PC-3 (cell line): ENCODE results near the gene LAMA5. TPM values are rescaled to one million over a fixed set of nuclear protein-coding genes. Genes with fewer than 3 reads are reported as not detected.

Experiments
- ATAC-seq: fragments of 200-7000 bp; cut with Tn5 transposase; 2 replicates; pipeline ENCODE4 v1.9.1; 2020; ENCODE audit warnings: mild to moderate bottlenecking, moderate library complexity
- BruUV-seq: library from RNA; stranded (reverse); fragments of 400-500 nt; replicated peaks from 2 replicates; lab custom pipeline; 2021; lab: Mats Ljungman, UMichigan
- CTCF ChIA-PET: fragments of 300-600 bp; sonication (Branson Sonifier 250); formaldehyde crosslinking; loops from one replicate; lab custom pipeline; 2022; ENCODE audit warnings: antibody characterized with exemption; lab: Charles Lee
- POLR2A ChIA-PET: fragments of 300-600 bp; sonication (Branson Sonifier 250); formaldehyde crosslinking; loops from one replicate; lab custom pipeline; 2022; ENCODE audit warnings: antibody characterized with exemption; ENCODE audit not compliant: unreplicated experiment; lab: Charles Lee
- DNase-seq: peaks from one replicate; pipeline ENCODE4 v3.0.0-alpha.2; 2015
- H2AFZ ChIP-seq: fragments of 300-600 bp; sonication (generic); 2 replicates; pipeline ENCODE4 v1.6.0; 2016; ENCODE audit warnings: antibody characterized with exemption, low read length
- H3F3A ChIP-seq: fragments of 300-600 bp; sonication (generic); one replicate; pipeline ENCODE4 v1.6.0; 2017; ENCODE audit warnings: antibody characterized with exemption, low read length, control low read depth, mild to moderate bottlenecking; ENCODE audit not compliant: unreplicated experiment
- H3K27ac ChIP-seq: fragments of 300-600 bp; sonication (generic); 2 replicates; pipeline ENCODE4 v1.5.1; 2016; ENCODE audit warnings: mild to moderate bottlenecking, low read length
- H3K27me3 ChIP-seq: fragments of 300-600 bp; sonication (generic); 2 replicates; pipeline ENCODE4 v1.6.1; 2016; ENCODE audit warnings: low read length, mixed read lengths
- H3K36me3 ChIP-seq: fragments of 300-600 bp; sonication (generic); 2 replicates; pipeline ENCODE4 v1.6.1; 2016; ENCODE audit warnings: low read depth, mixed run types, low read length, mixed read lengths
- H3K4me1 ChIP-seq: fragments of 300-600 bp; sonication (generic); 2 replicates; pipeline ENCODE4 v1.5.1; 2016; ENCODE audit warnings: low read length; ENCODE audit not compliant: insufficient read depth
- H3K4me2 ChIP-seq: fragments of 300-600 bp; sonication (generic); 2 replicates; pipeline ENCODE4 v1.6.0; 2016; ENCODE audit warnings: low read length
- H3K4me3 ChIP-seq: fragments of 300-600 bp; sonication (generic); 2 replicates; pipeline ENCODE4 v1.5.1; 2016; ENCODE audit warnings: mild to moderate bottlenecking, low read length, mixed read lengths
- H3K79me2 ChIP-seq: fragments of 300-600 bp; sonication (generic); 2 replicates; pipeline ENCODE4 v1.6.1; 2017; ENCODE audit warnings: low read length, mixed read lengths
- H3K9ac ChIP-seq: fragments of 300-600 bp; sonication (generic); 2 replicates; pipeline ENCODE4 v1.6.0; 2016; ENCODE audit warnings: mild to moderate bottlenecking, low read length
- H3K9me2 ChIP-seq: fragments of 300-600 bp; sonication (generic); replicated peaks from 2 replicates; pipeline ENCODE4 v1.6.1; 2016; ENCODE audit warnings: mixed run types, low read length, mixed read lengths
- H3K9me3 ChIP-seq: fragments of 300-600 bp; sonication (generic); 2 replicates; pipeline ENCODE4 v1.6.1; 2016; ENCODE audit warnings: low read length, mixed read lengths
- H4K20me1 ChIP-seq: fragments of 300-600 bp; sonication (generic); 2 replicates; pipeline ENCODE4 v1.6.1; 2016; ENCODE audit warnings: low read length, mixed read lengths
- EZH2 ChIP-seq: fragments of 300-600 bp; sonication (generic); IDR thresholded peaks from one replicate; pipeline ENCODE4 v1.6.1; 2017; ENCODE audit warnings: antibody characterized with exemption, mild to moderate bottlenecking, low read length; ENCODE audit not compliant: unreplicated experiment
- EZH2phosphoT487 ChIP-seq: fragments of 300-600 bp; sonication (generic); IDR thresholded peaks from 2 replicates; pipeline ENCODE4 v1.6.1; 2018; ENCODE audit warnings: mild to moderate bottlenecking, antibody characterized with exemption, low read length, borderline replicate concordance
- intact Hi-C: fragments of 100-400 bp; cut with micrococcal nuclease; formaldehyde crosslinking; loops from 2 replicates; pipeline ENCODE4 v1.9.0; 2023
- total RNA-seq: library from RNA; depleted of rRNA; stranded (reverse); fragments of >200 nt; gene quantifications from 2 replicates; pipeline ENCODE4 v1.2.3, GENCODE V29; 2014
- TF ChIP-seq, protein P1 (sequence below): fragments of 300-600 bp; sonication (generic); conservative IDR thresholded peaks from 2 replicates; pipeline ENCODE4 v1.5.1; 2017; ENCODE audit warnings: antibody characterized with exemption, low read depth, mild to moderate bottlenecking, low read length

Gene LAMA5
- total RNA-seq, 1 experiment from 2014 or later = 196 TPM

- intact Hi-C loops = no loop called here
- Histone ChIP-seq H3K9me3 (no peaks in the 10 kb centered on the region), H3K9me2 (no peaks in the 10 kb centered on the region), H3F3A (no peaks in the 10 kb centered on the region), H3K79me2 (no peaks in the 10 kb centered on the region), H3K4me2 (no peak overlapping the region), H2AFZ (no peak overlapping the region), H3K4me3 (no peak overlapping the region), H4K20me1 (no peaks in the 10 kb centered on the region; the same call in 1 of the 2 replicates), H3K4me1 (no peaks in the 10 kb centered on the region), H3K36me3 (peaks cover 62% of the 10 kb centered on the region), H3K9ac (no peak overlapping the region), H3K27me3 (no peaks in the 10 kb centered on the region), H3K27ac (no peak overlapping the region)
- no peak for ATAC-seq
- TF ChIP-seq, protein P1, sequence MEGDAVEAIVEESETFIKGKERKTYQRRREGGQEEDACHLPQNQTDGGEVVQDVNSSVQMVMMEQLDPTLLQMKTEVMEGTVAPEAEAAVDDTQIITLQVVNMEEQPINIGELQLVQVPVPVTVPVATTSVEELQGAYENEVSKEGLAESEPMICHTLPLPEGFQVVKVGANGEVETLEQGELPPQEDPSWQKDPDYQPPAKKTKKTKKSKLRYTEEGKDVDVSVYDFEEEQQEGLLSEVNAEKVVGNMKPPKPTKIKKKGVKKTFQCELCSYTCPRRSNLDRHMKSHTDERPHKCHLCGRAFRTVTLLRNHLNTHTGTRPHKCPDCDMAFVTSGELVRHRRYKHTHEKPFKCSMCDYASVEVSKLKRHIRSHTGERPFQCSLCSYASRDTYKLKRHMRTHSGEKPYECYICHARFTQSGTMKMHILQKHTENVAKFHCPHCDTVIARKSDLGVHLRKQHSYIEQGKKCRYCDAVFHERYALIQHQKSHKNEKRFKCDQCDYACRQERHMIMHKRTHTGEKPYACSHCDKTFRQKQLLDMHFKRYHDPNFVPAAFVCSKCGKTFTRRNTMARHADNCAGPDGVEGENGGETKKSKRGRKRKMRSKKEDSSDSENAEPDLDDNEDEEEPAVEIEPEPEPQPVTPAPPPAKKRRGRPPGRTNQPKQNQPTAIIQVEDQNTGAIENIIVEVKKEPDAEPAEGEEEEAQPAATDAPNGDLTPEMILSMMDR = no peak
- TF ChIP-seq EZH2phosphoT487 (no peak), EZH2 (no peak)
- BruUV-seq = no TSS peak
- CTCF ChIA-PET = no interaction called here
- DNase-seq = no peak
- POLR2A ChIA-PET = no interaction called here
Observed at GRCh38 chr20:62334881-62335280, 32.2 kb downstream of the LAMA5 start.

GRCh38 chr20:62333820-62334595 is 33.1 kb downstream of the LAMA5 start:
- Histone ChIP-seq H3K27me3 (no peaks in the 10 kb centered on the region), H3K79me2 (no peaks in the 10 kb centered on the region), H3K27ac (no peak overlapping the region), H3K9ac (no peak overlapping the region), H3K36me3 (peaks cover 62% of the 10 kb centered on the region), H4K20me1 (no peaks in the 10 kb centered on the region; the same call in 1 of the 2 replicates), H3F3A (no peaks in the 10 kb centered on the region), H3K9me3 (no peaks in the 10 kb centered on the region), H3K4me1 (no peaks in the 10 kb centered on the region), H3K4me3 (no peak overlapping the region), H2AFZ (no peak overlapping the region), H3K4me2 (no peak overlapping the region), H3K9me2 (no peaks in the 10 kb centered on the region)
- ChIA-PET POLR2A (no interaction called here), CTCF (interaction anchor here (0.6 kb wide), 1 partner anchor 29 kb away, joined by 3 read pairs; no protein-coding TSS in a partner anchor)
- ATAC-seq = no peak
- TF ChIP-seq EZH2phosphoT487 = no peak
- TF ChIP-seq EZH2 = no peak
- TF ChIP-seq, protein P1 = no peak
- no TSS peak for BruUV-seq
- no peak for DNase-seq
- intact Hi-C loops = no loop called here
